Uterus (tissue), 4 donors: ENCODE results near the gene SIVA1. TPM values are rescaled to one million over a fixed set of nuclear protein-coding genes. Genes with fewer than 3 reads are reported as not detected.

Experiments used
- DNase-seq, 2 donors: peaks; one replicate each; pipeline ENCODE4 v3.0.0-alpha.2; 2019 to 2020
- H3K27ac ChIP-seq, 2 donors: fragments of 200-600 bp; sonication (generic); 1 replicate in 1 of 2; 2 replicates in 1 of 2; pipeline ENCODE4 v1.5.1; 2016 to 2018
- H3K27me3 ChIP-seq, 2 donors: fragments of 200-600 bp; sonication (generic); one replicate each; pipeline ENCODE4 v1.5.1; 2018 to 2019; ENCODE audit warnings: control low read depth in 1 of 2
- H3K36me3 ChIP-seq, 2 donors: fragments of 200-600 bp; sonication (generic); one replicate each; pipeline ENCODE4 v1.5.1; 2019; ENCODE audit warnings: control low read depth in 1 of 2
- H3K4me1 ChIP-seq, 2 donors: fragments of 200-600 bp; sonication (generic); one replicate each; pipeline ENCODE4 v1.5.1; 2018 to 2019; ENCODE audit warnings: control low read depth in 1 of 2
- H3K4me3 ChIP-seq, 2 donors: fragments of 200-600 bp; sonication (generic); 1 replicate in 1 of 2; 2 replicates in 1 of 2; pipeline ENCODE4 v1.5.1; 2018 to 2019; ENCODE audit warnings: mild to moderate bottlenecking in 1 of 2
- H3K9me3 ChIP-seq, 2 donors: fragments of 200-600 bp; sonication (generic); one replicate each; pipeline ENCODE4 v1.5.1; 2019; ENCODE audit warnings: control low read depth in 1 of 2
- POLR2A ChIP-seq, 2 donors: fragments of 450-650 bp; IDR thresholded peaks; one replicate each; pipeline ENCODE4 v1.6.1; 2016; ENCODE audit warnings: antibody characterized with exemption in 2 of 2, mild to moderate bottlenecking in 1 of 2, moderate library complexity in 1 of 2
- intact Hi-C: fragments of 100-400 bp; cut with DNase I; formaldehyde crosslinking; loops from one replicate; pipeline ENCODE4 v1.15.1; 2023; ENCODE audit warnings: low total_unique reads
- total RNA-seq, 4 donors: library from RNA; depleted of rRNA in 3 of 4; stranded (reverse); fragments of >200 nt in 3 of 4; gene quantifications; one replicate each; pipeline versions ENCODE4 v1.1.0 to v1.2.4, GENCODE V29; 2014 to 2023
- TF ChIP-seq, protein P1 (sequence below), 4 experiments: fragments of 200-600 bp in 2 of 4; fragments of 450-650 bp in 2 of 4; sonication (generic) in 2 of 4; IDR thresholded peaks; one replicate each; pipeline ENCODE4 v1.5.1; 2016 to 2019; ENCODE audit warnings: antibody characterized with exemption in 4 of 4, mild to moderate bottlenecking in 2 of 4, moderate library complexity in 1 of 4
- donor health status: DM: yes; HTN: yes; CAD: no.

SIVA1 gene
- total RNA-seq, 4 donors from 2014 or later: 79.4 to 366 (median 239) TPM

- no peak overlapping the region for H3K4me3 ChIP-seq
- DNase-seq: no peak
- TF ChIP-seq POLR2A (IDR thresholded peaks at IDR 0.05): no peak
- TF ChIP-seq, protein P1, sequence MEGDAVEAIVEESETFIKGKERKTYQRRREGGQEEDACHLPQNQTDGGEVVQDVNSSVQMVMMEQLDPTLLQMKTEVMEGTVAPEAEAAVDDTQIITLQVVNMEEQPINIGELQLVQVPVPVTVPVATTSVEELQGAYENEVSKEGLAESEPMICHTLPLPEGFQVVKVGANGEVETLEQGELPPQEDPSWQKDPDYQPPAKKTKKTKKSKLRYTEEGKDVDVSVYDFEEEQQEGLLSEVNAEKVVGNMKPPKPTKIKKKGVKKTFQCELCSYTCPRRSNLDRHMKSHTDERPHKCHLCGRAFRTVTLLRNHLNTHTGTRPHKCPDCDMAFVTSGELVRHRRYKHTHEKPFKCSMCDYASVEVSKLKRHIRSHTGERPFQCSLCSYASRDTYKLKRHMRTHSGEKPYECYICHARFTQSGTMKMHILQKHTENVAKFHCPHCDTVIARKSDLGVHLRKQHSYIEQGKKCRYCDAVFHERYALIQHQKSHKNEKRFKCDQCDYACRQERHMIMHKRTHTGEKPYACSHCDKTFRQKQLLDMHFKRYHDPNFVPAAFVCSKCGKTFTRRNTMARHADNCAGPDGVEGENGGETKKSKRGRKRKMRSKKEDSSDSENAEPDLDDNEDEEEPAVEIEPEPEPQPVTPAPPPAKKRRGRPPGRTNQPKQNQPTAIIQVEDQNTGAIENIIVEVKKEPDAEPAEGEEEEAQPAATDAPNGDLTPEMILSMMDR (IDR thresholded peaks at IDR 0.05): no peak
- no peaks in the 10 kb centered on the region for H3K27me3 ChIP-seq
- no peaks in the 10 kb centered on the region for H3K36me3 ChIP-seq
- H3K9me3 ChIP-seq: no peaks in the 10 kb centered on the region
- no peak overlapping the region for H3K27ac ChIP-seq
- intact Hi-C loops: no loop called here
- no peaks in the 10 kb centered on the region for H3K4me1 ChIP-seq
Observed at GRCh38 chr14:104783484-104784217, 30.7 kb downstream of the SIVA1 start.

GRCh38 chr14:104784218-104784568, 31.2 kb downstream of the SIVA1 start:
- no peaks in the 10 kb centered on the region for H3K27me3 ChIP-seq
- H3K4me1 ChIP-seq: no peaks in the 10 kb centered on the region
- H3K27ac ChIP-seq: no peak overlapping the region
- no peaks in the 10 kb centered on the region for H3K36me3 ChIP-seq
- no peak overlapping the region for H3K4me3 ChIP-seq
- H3K9me3 ChIP-seq: no peaks in the 10 kb centered on the region
- TF ChIP-seq, protein P1 (IDR thresholded peaks at IDR 0.05): no peak
- TF ChIP-seq POLR2A (IDR thresholded peaks at IDR 0.05): no peak
- no peak for DNase-seq
- intact Hi-C loops: no loop called here

DNA sequence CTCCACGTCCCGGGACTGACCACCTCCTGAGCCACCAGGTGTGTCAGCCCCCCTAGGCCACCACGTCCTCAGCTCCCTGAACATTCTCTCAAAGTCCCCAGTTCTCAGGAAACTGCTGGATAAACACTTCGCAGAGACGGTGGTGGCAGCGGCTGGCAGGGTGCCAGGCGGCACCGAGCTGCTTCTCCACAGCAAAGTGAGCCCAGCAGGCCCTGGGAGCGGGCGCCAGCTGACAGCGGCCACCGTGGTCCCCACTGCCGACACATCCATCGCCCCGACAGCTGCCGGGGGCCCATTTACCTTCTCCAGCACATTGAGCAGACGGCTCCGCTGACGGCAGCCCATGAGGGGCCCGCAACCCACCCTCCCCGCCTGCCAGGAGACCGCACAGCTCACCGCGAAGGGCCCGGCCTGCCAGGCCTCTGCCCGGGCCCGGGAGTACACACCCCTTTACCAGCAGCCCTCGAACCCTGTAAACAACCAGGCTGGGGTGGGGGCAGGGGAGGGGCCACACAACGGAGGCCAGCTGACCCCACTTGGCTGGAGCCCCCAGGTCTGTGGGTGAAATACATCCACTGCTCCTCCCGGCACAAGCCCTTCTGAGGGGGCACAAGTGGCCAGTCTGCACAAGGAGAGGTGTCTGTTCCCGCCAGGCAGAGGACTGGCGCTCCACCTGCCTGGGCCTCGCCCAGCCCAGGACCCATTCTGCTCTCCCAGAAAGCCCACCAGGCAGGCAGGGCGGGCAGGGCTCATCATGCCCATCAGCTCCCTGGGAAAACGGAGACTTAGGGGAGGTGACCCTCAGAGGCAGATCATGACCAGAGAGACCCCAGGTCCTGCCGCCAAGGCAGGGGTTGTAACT, 32.1 kb downstream of the SIVA1 start:
- DNase-seq: no peak
- H3K27me3 ChIP-seq: no peaks in the 10 kb centered on the region
- no peak overlapping the region for H3K4me3 ChIP-seq
- H3K36me3 ChIP-seq: no peaks in the 10 kb centered on the region
- H3K27ac ChIP-seq: no peak overlapping the region
- H3K4me1 ChIP-seq: no peaks in the 10 kb centered on the region
- no peaks in the 10 kb centered on the region for H3K9me3 ChIP-seq
- intact Hi-C loops: loop anchor here (5.0 kb wide), 1 partner anchor 37 kb away; no protein-coding TSS in a partner anchor
- TF ChIP-seq POLR2A (IDR thresholded peaks at IDR 0.05): no peak
- TF ChIP-seq, protein P1 (IDR thresholded peaks at IDR 0.05): no peak

DNA sequence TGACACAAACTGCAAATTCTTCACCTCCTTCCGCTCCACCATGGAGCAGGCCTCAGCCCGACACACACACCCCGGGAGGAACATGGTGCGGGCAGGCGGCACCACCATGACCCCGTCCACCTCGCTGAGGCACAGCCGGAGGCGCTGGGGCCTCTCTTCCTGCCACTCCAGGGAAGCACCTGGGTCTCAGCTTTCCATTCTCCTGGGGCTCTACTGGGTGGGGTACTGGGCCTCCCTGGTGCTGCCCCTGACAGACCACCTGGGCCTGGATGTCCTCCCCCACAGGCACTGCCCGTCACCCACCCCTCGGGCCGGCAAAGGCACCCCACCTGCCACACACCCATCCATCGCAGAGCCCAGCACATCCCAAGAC, 32.7 kb downstream of the SIVA1 start:
- H3K27ac ChIP-seq: no peak overlapping the region

More for the DNA sequence above, 32.7 kb downstream of the SIVA1 start:
- H3K9me3 ChIP-seq: no peaks in the 10 kb centered on the region
- H3K27me3 ChIP-seq: no peaks in the 10 kb centered on the region
- no peaks in the 10 kb centered on the region for H3K36me3 ChIP-seq
- intact Hi-C loops: loop anchor here (5.0 kb wide), 1 partner anchor 37 kb away; no protein-coding TSS in a partner anchor
- no peak for TF ChIP-seq POLR2A (IDR thresholded peaks at IDR 0.05)
- TF ChIP-seq, protein P1 (IDR thresholded peaks at IDR 0.05): no peak
- no peaks in the 10 kb centered on the region for H3K4me1 ChIP-seq
- DNase-seq: no peak
- no peak overlapping the region for H3K4me3 ChIP-seq
